ENCODE measurements around the gene TPSD1. TPM values are rescaled to one million over a fixed set of nuclear protein-coding genes. Genes with fewer than 3 reads are reported as not detected.

Gene TPSD1
- polyA plus RNA-seq, 3 donors = not detected

DNA sequence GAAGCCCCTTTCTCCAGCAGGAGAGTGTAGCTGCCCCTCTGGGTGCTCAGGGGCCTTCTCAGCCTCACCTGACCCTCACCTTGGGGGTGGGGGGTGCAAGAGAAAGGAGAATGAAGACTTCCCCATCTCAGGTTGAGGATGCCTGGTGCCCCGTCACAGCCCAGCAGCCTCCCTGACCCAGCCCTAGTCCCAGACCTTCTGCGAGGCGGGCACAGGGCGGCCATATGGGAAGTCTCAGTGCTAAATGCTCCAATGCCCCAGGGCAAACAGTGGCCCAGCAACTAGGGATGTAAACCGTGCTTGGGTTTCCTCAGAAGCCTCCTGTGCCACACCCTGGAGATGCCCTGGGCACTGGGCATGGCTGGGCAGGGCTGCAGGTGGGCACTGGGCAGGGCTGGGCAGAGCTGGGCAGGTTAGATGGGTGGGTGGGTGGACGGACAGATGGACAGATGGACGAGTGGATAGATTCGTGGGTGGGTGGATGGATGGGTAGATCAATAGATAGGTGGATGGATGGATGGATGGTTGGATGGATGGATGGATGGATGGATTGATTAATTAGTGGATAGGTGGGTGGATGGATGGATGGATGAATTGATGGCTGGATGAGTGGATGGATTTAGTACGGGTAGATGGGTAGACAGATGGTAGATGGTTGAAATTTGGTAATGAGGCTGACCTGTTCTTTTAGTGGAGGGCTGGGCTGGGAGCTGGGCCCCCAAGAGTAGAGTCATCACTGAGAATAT lies 16.8 kb downstream of the TPSD1 start:
- Mint-ChIP-seq H3K27me3 (ENCODE audit: low read depth in 3 of 3) (peaks cover 8 to 22% (median 13%) of the 10 kb centered on the region in 3 donors), H3K36me3 (no peaks in the 10 kb centered on the region), H3K4me1 (no peaks in the 10 kb centered on the region), H3K9me3 (peaks cover 0 to 10% (median 3%) of the 10 kb centered on the region in 7 donors), H3K27ac (no peak overlapping the region), H3K4me3 (no peak overlapping the region)
- no peaks in the 10 kb centered on the region for H3K27me3 ChIP-seq (ENCODE audit: control insufficient read depth in 2 of 2, insufficient read depth in 2 of 2, low read length in 2 of 2)
- H2AFZ ChIP-seq (ENCODE audit: insufficient read depth, low read depth, low read length, poor library complexity, severe bottlenecking) = no peak overlapping the region
- H3K4me1 ChIP-seq (ENCODE audit: control insufficient read depth in 1 of 2, insufficient read depth in 2 of 2, low read length in 2 of 2) = no peaks in the 10 kb centered on the region
- TF ChIP-seq, protein P1, sequence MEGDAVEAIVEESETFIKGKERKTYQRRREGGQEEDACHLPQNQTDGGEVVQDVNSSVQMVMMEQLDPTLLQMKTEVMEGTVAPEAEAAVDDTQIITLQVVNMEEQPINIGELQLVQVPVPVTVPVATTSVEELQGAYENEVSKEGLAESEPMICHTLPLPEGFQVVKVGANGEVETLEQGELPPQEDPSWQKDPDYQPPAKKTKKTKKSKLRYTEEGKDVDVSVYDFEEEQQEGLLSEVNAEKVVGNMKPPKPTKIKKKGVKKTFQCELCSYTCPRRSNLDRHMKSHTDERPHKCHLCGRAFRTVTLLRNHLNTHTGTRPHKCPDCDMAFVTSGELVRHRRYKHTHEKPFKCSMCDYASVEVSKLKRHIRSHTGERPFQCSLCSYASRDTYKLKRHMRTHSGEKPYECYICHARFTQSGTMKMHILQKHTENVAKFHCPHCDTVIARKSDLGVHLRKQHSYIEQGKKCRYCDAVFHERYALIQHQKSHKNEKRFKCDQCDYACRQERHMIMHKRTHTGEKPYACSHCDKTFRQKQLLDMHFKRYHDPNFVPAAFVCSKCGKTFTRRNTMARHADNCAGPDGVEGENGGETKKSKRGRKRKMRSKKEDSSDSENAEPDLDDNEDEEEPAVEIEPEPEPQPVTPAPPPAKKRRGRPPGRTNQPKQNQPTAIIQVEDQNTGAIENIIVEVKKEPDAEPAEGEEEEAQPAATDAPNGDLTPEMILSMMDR (IDR thresholded peaks at IDR 0.05) = no peak
- H3K9ac ChIP-seq (ENCODE audit: insufficient read depth, low read length, poor library complexity, severe bottlenecking) = no peak overlapping the region
- H3K27ac ChIP-seq (ENCODE audit: low read depth in 1 of 2, low read length in 2 of 2) = no peak overlapping the region
- DNase-seq = no peak
- H3K4me3 ChIP-seq (replicated peaks in 1 of 3; ENCODE audit: low read depth in 2 of 3, low read length in 3 of 3) = no peak overlapping the region
- no peaks in the 10 kb centered on the region for H3K36me3 ChIP-seq (replicated peaks in 1 of 2; ENCODE audit: control insufficient read depth in 1 of 2, insufficient read depth in 2 of 2, low read length in 2 of 2)
- no peaks in the 10 kb centered on the region for H3K79me2 ChIP-seq (ENCODE audit: insufficient read depth, low read length)
- H4K20me1 ChIP-seq (ENCODE audit: insufficient read depth, low read length) = no peaks in the 10 kb centered on the region
- no peak overlapping the region for H3K4me2 ChIP-seq (replicated peaks; ENCODE audit: extremely low read depth, low read length, poor library complexity, severe bottlenecking)
- H3K9me3 ChIP-seq (replicated peaks in 1 of 2; ENCODE audit: control insufficient read depth in 1 of 2, insufficient read depth in 1 of 2, low read length in 2 of 2) = no peaks in the 10 kb centered on the region
- intact Hi-C loops (cut with micrococcal nuclease) = no loop called here
- WGBS (ENCODE audit: insufficient coverage) = 87% methylated on average over 9 of the region's 9 CpGs

DNA sequence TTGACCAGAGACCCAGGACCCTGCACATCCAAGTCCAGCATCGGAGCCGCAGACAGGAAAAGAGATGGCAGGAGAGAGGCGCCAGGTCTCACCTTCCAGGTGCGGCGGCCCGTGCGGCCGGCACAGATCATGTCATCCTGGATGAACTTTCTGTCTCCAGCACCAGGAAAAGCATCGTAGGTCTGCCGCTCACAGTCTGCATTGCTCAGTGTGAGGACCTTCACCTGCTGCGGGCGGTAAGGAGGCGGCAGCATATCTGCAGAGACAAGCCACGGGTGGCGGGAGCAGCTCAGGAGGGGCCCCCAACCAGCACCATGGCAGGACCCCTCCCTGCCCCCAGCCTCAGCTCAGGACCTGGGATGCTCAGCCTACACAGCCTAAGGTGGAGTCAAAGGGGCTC lies 17.9 kb downstream of the TPSD1 start:
- no peak overlapping the region for H3K27ac ChIP-seq (ENCODE audit: low read depth in 1 of 2, low read length in 2 of 2)
- H4K20me1 ChIP-seq (ENCODE audit: insufficient read depth, low read length) = no peaks in the 10 kb centered on the region
- no peak overlapping the region for H3K4me2 ChIP-seq (replicated peaks; ENCODE audit: extremely low read depth, low read length, poor library complexity, severe bottlenecking)
- TF ChIP-seq, protein P1 (IDR thresholded peaks at IDR 0.05) = no peak
- 99% methylated on average over 13 of the region's 15 CpGs for WGBS (ENCODE audit: insufficient coverage)
- DNase-seq = no peak
- Mint-ChIP-seq H3K9me3 (peaks cover 0 to 10% (median 3%) of the 10 kb centered on the region in 7 donors), H3K4me1 (no peaks in the 10 kb centered on the region), H3K27ac (no peak overlapping the region), H3K4me3 (no peak overlapping the region), H3K36me3 (no peaks in the 10 kb centered on the region), H3K27me3 (ENCODE audit: low read depth in 3 of 3) (peaks cover 18 to 33% (median 23%) of the 10 kb centered on the region in 3 donors)
- no peaks in the 10 kb centered on the region for H3K79me2 ChIP-seq (ENCODE audit: insufficient read depth, low read length)
- H3K4me1 ChIP-seq (ENCODE audit: control insufficient read depth in 1 of 2, insufficient read depth in 2 of 2, low read length in 2 of 2) = no peaks in the 10 kb centered on the region
- no peaks in the 10 kb centered on the region for H3K9me3 ChIP-seq (replicated peaks in 1 of 2; ENCODE audit: control insufficient read depth in 1 of 2, insufficient read depth in 1 of 2, low read length in 2 of 2)
- H3K4me3 ChIP-seq (replicated peaks in 1 of 3; ENCODE audit: low read depth in 2 of 3, low read length in 3 of 3) = no peak overlapping the region
- H2AFZ ChIP-seq (ENCODE audit: insufficient read depth, low read depth, low read length, poor library complexity, severe bottlenecking) = no peak overlapping the region
- no peaks in the 10 kb centered on the region for H3K27me3 ChIP-seq (ENCODE audit: control insufficient read depth in 2 of 2, insufficient read depth in 2 of 2, low read length in 2 of 2)
- intact Hi-C loops (cut with micrococcal nuclease) = no loop called here
- H3K9ac ChIP-seq (ENCODE audit: insufficient read depth, low read length, poor library complexity, severe bottlenecking) = no peak overlapping the region
- no peaks in the 10 kb centered on the region for H3K36me3 ChIP-seq (replicated peaks in 1 of 2; ENCODE audit: control insufficient read depth in 1 of 2, insufficient read depth in 2 of 2, low read length in 2 of 2)
